Hindlimb muscle (tissue), 1 donor: ENCODE measurements around the gene PNPO. TPM values are rescaled to one million over a fixed set of nuclear protein-coding genes. Genes with fewer than 3 reads are reported as not detected.

Experiments used
- polyA plus RNA-seq: library from polyadenylated mRNA; unstranded; fragments of 120-200 nt; gene quantifications from one replicate; pipeline ENCODE4 v1.2.1, GENCODE V29; 2013; ENCODE audit not compliant: insufficient read length

PNPO gene
- polyA plus RNA-seq, 1 donor: 11.2 TPM

Other genes starting within 250 kb of the PNPO start
- gene TBKBP1, start 247.4 kb upstream of the PNPO start, polyA plus RNA-seq: 38.6 TPM
- gene TBX21, start 208.3 kb upstream of the PNPO start, polyA plus RNA-seq: 0.15 TPM
- gene OSBPL7, start 119.8 kb upstream of the PNPO start, polyA plus RNA-seq: 16.1 TPM
- 68.7 TPM for gene MRPL10, start 110.0 kb upstream of the PNPO start, polyA plus RNA-seq
- 1.5 TPM for gene LRRC46, start 109.9 kb upstream of the PNPO start, polyA plus RNA-seq
- 26.5 TPM for gene SCRN2, start 100.3 kb upstream of the PNPO start, polyA plus RNA-seq
- gene SP6, start 90.4 kb upstream of the PNPO start, polyA plus RNA-seq: 0.93 TPM
- 19.0 TPM for gene SP2, start 45.3 kb upstream of the PNPO start, polyA plus RNA-seq
- not detected for gene PRR15L, start 16.3 kb downstream of the PNPO start, polyA plus RNA-seq
- gene CDK5RAP3, start 29.5 kb downstream of the PNPO start, polyA plus RNA-seq: 74.7 TPM
- gene COPZ2, start 96.2 kb downstream of the PNPO start, polyA plus RNA-seq: 39.1 TPM
- 302 TPM for gene NFE2L1, start 106.8 kb downstream of the PNPO start, polyA plus RNA-seq
- gene CBX1, start 159.9 kb downstream of the PNPO start, polyA plus RNA-seq: 74.7 TPM
- gene SNX11, start 166.2 kb downstream of the PNPO start, polyA plus RNA-seq: 11.8 TPM